Activated CD8-positive, alpha-beta memory T cell treated with anti-CD3 and anti-CD28 coated beads, Interleukin-2, amount 50 U/mL, for 24 hours (primary cell): ENCODE measurements around the gene RPL7L1.

Source experiments
- DNase-seq: peaks from one replicate; pipeline ENCODE4 v3.0.0-alpha.2; 2020; ENCODE audit errors: extremely low read depth

RPL7L1 gene

DNA sequence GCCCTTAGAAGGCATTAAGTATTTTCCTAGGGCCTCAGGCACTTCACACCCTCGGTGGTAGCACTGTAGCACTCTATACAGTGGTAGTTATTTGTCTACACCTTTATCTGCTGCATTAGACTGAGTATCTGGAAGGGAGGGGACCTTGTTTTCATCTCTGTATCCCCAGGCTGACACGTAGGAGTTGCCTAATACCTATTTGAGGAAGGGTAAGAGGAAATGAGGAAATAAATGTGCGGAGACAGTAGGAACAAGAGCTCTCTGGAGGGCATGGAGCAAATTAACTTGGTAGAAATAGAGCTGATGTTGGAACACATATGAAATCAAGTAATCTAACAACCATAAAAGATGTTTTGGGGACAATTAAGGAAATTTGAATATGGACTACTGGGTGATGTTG is 53.8 kb downstream of the RPL7L1 start:
- no peak for DNase-seq

DNA sequence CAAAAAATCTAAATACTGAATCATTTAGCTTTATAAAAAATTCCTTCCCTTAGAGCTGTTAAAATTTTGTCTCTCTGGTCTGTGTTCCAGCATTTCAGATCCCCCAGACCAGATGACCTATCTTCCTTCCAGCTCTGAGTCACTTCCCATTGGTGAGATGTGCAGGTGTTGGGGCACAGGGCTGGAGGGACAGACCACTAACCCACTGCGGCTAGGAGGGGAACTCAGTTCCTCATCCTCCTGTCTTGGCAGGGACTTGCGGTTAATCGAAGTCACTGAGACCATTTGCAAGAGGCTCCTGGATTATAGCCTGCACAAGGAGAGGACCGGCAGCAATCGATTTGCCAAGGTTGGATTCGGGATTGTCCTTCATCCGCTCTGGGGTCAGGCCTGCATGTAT is 55.9 kb downstream of the RPL7L1 start:
- no peak for DNase-seq

DNA sequence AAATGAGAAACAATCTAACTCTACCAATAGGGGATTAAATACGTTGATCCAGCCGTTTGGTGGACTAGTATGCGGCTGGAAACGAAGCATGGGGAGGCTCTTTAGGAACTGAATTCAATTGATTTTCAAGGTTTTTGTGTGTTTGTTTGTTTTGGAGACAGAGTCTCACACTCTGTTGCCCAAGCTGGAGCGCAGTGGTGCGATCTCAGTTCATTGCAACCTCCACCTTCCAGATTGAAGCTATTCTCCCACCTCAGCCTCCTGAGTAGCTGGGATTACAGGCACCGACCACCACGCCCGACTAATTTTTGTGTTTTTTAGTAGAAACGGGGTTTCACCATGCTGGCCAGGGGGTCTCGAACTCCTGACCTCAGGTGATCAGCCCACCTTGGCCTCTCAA is 57.0 kb downstream of the RPL7L1 start:
- DNase-seq: no peak

DNA sequence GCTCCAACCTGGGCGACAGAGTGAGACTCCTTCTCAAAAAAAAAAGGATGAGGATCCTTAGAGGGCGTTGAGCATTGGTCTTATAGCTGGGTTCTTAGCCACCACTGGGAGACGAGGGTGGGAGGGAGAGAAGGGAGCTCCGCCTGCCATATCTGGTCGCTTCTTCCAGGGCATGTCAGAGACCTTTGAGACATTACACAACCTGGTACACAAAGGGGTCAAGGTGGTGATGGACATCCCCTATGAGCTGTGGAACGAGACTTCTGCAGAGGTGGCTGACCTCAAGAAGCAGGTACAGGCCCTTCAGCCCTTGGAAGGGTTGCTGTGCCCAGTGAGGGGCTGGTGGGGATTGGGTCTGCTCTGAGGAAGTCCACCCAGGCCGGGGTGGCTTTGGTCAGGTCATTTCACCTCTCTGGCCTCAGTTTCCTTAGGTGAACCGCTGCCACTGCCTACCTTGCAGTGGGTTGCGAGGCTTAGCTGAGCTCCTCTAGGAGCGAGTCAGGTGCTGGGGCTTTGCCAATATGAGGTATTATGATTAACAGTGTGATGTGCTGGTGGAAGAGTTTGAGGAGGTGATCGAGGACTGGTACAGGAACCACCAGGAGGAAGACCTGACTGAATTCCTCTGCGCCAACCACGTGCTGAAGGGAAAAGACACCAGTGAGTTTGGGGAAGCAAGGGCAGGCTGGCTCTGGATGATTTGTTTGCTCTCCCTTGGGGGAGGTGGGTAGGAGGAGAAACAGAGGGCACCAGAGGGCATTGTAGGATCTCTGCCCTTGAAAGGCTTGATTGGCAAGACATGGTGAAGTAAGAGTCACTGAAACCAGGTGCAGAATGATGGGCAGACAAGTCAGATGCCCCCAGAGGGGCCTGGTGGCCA is 58.4 kb downstream of the RPL7L1 start:
- DNase-seq: no peak

DNA sequence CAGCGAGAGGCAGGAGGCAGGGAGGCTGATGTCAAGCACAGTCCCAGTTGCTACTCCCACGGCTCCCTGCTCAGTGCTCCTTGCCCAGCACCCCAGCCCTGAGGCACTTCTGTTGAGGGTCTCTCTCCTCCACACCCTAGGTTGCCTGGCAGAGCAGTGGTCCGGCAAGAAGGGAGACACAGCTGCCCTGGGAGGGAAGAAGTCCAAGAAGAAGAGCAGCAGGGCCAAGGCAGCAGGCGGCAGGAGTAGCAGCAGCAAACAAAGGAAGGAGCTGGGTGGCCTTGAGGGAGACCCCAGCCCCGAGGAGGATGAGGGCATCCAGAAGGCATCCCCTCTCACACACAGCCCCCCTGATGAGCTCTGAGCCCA is 59.0 kb downstream of the RPL7L1 start:
- DNase-seq: no peak

DNA sequence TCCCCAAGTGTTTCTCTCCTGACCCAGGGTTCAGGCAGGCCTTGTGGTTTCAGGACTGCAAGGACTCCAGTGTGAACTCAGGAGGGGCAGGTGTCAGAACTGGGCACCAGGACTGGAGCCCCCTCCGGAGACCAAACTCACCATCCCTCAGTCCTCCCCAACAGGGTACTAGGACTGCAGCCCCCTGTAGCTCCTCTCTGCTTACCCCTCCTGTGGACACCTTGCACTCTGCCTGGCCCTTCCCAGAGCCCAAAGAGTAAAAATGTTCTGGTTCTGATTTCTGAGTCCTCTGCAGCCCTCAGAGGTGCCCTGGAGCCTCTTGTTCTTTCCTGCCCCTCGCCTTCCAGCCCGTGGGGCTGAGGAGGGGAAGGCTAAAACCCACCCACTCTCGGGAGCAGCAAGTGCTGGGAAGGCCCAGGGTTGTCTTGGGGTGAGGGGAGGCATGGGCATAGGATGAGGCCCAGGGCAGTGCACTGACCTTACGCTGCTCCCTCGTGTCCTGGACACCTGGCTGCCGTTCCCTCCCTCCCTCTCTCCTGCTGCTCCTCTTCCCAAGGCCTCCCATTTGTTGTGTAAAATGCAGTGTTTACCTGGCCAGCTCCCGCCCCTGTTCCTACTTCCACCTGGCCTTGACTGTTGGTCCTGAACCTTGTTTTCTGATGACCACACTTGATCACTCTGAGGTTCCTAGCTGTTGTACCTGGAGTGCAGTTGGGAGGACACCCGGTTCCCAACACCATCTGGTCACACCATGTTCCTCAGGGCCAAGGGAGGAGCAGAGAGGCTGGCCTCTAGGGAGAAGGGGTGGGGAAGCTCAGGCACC is 59.8 kb downstream of the RPL7L1 start:
- no peak for DNase-seq
